Measurements from ENCODE around the gene ISCA1. TPM values are rescaled to one million over a fixed set of nuclear protein-coding genes. Genes with fewer than 3 reads are reported as not detected.

ISCA1 gene
- total and polyA plus RNA-seq, 2 of the 8 experiments (the other 6 are each of a cell fraction or from before 2014, with no cell fraction given): 35.0 to 40.0 TPM

- DNase-seq (ENCODE audit: low read depth in 1 of 2, low spot score in 2 of 2) (no peak), FAIRE-seq (no peak)
- Histone ChIP-seq H2BK15ac (ENCODE audit: low read length) (no peak overlapping the region), H3K23ac (ENCODE audit: insufficient read length) (no peak overlapping the region), H3K18ac (ENCODE audit: extremely low read depth, low read length) (no peak overlapping the region), H2BK5ac (ENCODE audit: low read depth, low read length) (no peak overlapping the region), H3K79me2 (ENCODE audit: control insufficient read depth in 1 of 2, insufficient read depth in 2 of 2, low read length in 2 of 2) (peaks cover 3 to 11% of the 10 kb centered on the region in 2 experiments; a peak in 3 of 4 replicates), H3K4me3 (ENCODE audit: extremely low read depth in 1 of 4, insufficient read depth in 2 of 4, low read depth in 3 of 4, low read length in 4 of 4) (no peak overlapping the region), H4K20me1 (replicated peaks in 1 of 2; ENCODE audit: control insufficient read depth in 1 of 2, insufficient read depth in 2 of 2, low read length in 2 of 2) (peaks cover 0 to 2% of the 10 kb centered on the region in 2 experiments), H3K4me2 (ENCODE audit: insufficient read depth in 1 of 2, low read depth in 2 of 2, low read length in 2 of 2) (no peak overlapping the region), H4K5ac (ENCODE audit: insufficient read length, low read depth, low read length) (no peak overlapping the region), H4K91ac (replicated peaks; ENCODE audit: insufficient read length, low read length) (no peak overlapping the region), H3K56ac (replicated peaks; ENCODE audit: insufficient read length, low read depth, low read length) (no peak overlapping the region), H3K9me3 (ENCODE audit: insufficient read depth in 2 of 2, low read depth in 1 of 2, low read length in 1 of 2) (no peaks in the 10 kb centered on the region), H2BK20ac (ENCODE audit: low read length) (no peak overlapping the region), H2AFZ (ENCODE audit: low read length) (no peak overlapping the region), H4K8ac (ENCODE audit: extremely low read depth, insufficient read depth, low read length) (no peak overlapping the region), H3K23me2 (ENCODE audit: low read depth, low read length) (peaks cover 7% of the 10 kb centered on the region), H3K9ac (replicated peaks in 1 of 4; ENCODE audit: extremely low read depth in 1 of 4, low read depth in 3 of 4, low read length in 3 of 4) (no peak overlapping the region), H3K4me1 (replicated peaks in 1 of 4; ENCODE audit: control insufficient read depth in 3 of 4, insufficient read depth in 4 of 4, low read length in 3 of 4) (peaks cover 0 to 8% (median 4%) of the 10 kb centered on the region in 4 experiments; a peak in 4 of 7 replicates), H3K36me3 (ENCODE audit: control insufficient read depth in 2 of 4, insufficient read depth in 4 of 4, low read length in 3 of 4) (no peaks in the 10 kb centered on the region; a peak in 1 of 8 replicates), H3K79me1 (ENCODE audit: low read depth, low read length) (no peaks in the 10 kb centered on the region; the same call in 1 of the 2 replicates), H3K27ac (ENCODE audit: low read depth, low read length) (no peak overlapping the region), H2BK12ac (ENCODE audit: low read depth, low read length) (no peak overlapping the region), H3K4ac (replicated peaks; ENCODE audit: insufficient read length, low read depth, low read length) (no peak overlapping the region), H3K14ac (ENCODE audit: insufficient read length) (no peak overlapping the region), H2AK5ac (ENCODE audit: low read depth, low read length) (no peak overlapping the region), H3K27me3 (replicated peaks in 1 of 4; ENCODE audit: control insufficient read depth in 3 of 4, extremely low read depth in 1 of 4, insufficient read depth in 3 of 4, low read length in 3 of 4) (no peaks in the 10 kb centered on the region; a peak in 1 of 7 replicates), H2BK120ac (replicated peaks; ENCODE audit: low read depth, low read length) (no peak overlapping the region)
- TF ChIP-seq CHD2 (IDR thresholded peaks at IDR 0.05; ENCODE audit: low read length) (no peak), CREB1 (IDR thresholded peaks at IDR 0.05) (no peak), KDM5A (IDR thresholded peaks at IDR 0.05; ENCODE audit: low read length) (no peak), TBP (IDR thresholded peaks at IDR 0.05; ENCODE audit: low read depth, low read length) (no peak), EP300 (IDR thresholded peaks at IDR 0.05; ENCODE audit: borderline replicate concordance in 1 of 2, low read depth in 2 of 2, low read length in 2 of 2) (no peak), EZH2 (IDR thresholded peaks at IDR 0.05; ENCODE audit: low read depth, low read length, severe bottlenecking) (no peak), SP4 (IDR thresholded peaks at IDR 0.05; ENCODE audit: low read length) (no peak), NRF1 (IDR thresholded peaks at IDR 0.05; ENCODE audit: low read depth, low read length) (no peak), MAX (IDR thresholded peaks at IDR 0.05) (no peak), CBX5 (IDR thresholded peaks at IDR 0.05; ENCODE audit: low read depth, low read length) (no peak)
- WGBS, 2 experiments (ENCODE audit: extremely low coverage in 1 of 2, insufficient coverage in 1 of 2, insufficient read length in 1 of 2, insufficient replicate concordance in 2 of 2, low coverage in 1 of 2, low lambda C conversion rate in 2 of 2, missing lambda C conversion rate in 1 of 2): 86% methylated on average over 2 of the region's 2 CpGs; no CpG with 5 or more reads in 1 of the 2 experiments
- POLR2A ChIA-PET (ENCODE audit: partially characterized antibody): interaction anchor here (0.5 kb wide), 1 partner anchor 544 kb away, joined by 3 read pairs; no protein-coding TSS in a partner anchor
- CTCF ChIA-PET (ENCODE audit: partially characterized antibody): interaction anchor here (0.6 to 1.7 kb wide), 3 partner anchors 12 to 28 kb away, joined by 4 to 5 read pairs (median 4); no protein-coding TSS in a partner anchor
Observed at GRCh38 chr9:86285261-86285660, 2.9 kb upstream of the ISCA1 start.

Measured in H1 (cell line).